Measurements from ENCODE around the gene SAMD10. TPM values are rescaled to one million over a fixed set of nuclear protein-coding genes. Genes with fewer than 3 reads are reported as not detected.

Gene SAMD10
- total and polyA plus RNA-seq, 2 experiments from 2014 or later: 1.6 to 11.0 TPM

- H3K36me3 ChIP-seq (replicated peaks; ENCODE audit: insufficient read depth, low read depth): no peaks in the 10 kb centered on the region
These were observed 33.2 kb downstream of the SAMD10 start for GRCh38 chr20:63945921-63946920.

GRCh38 chr20:63945031-63945658 lies 34.3 kb downstream of the SAMD10 start:
- Histone ChIP-seq H2AFZ (no peak overlapping the region), H3K36me3 (replicated peaks; ENCODE audit: insufficient read depth, low read depth) (no peaks in the 10 kb centered on the region), H4K20me1 (ENCODE audit: insufficient read depth, poor library complexity, severe bottlenecking) (peaks cover 62% of the 10 kb centered on the region), H3K9me3 (ENCODE audit: low read depth) (no peaks in the 10 kb centered on the region), H3K4me1 (ENCODE audit: insufficient read depth) (peaks cover 11% of the 10 kb centered on the region), H3K79me2 (peaks cover 48% of the 10 kb centered on the region), H3K27me3 (no peaks in the 10 kb centered on the region), H3K9me2 (replicated peaks; ENCODE audit: insufficient read depth) (no peaks in the 10 kb centered on the region), H3K4me2 (no peak overlapping the region), H3K4me3 (no peak overlapping the region), H3K27ac (no peak overlapping the region)
- no peak for DNase-seq (ENCODE audit: low spot score)
- TF ChIP-seq EZH2 (IDR thresholded peaks at IDR 0.05; ENCODE audit: borderline replicate concordance) (no peak), CTCF (IDR thresholded peaks at IDR 0.05; ENCODE audit: poor library complexity) (no peak), EZH2phosphoT487 (IDR thresholded peaks at IDR 0.05; ENCODE audit: low read depth, severe bottlenecking, unreplicated experiment) (no peak)
- 93% methylated on average over 16 of the region's 17 CpGs for WGBS (ENCODE audit: low lambda C conversion rate, missing lambda C conversion rate)

More at GRCh38 chr20:63945921-63946920, 33.2 kb downstream of the SAMD10 start:
- H3K79me2 ChIP-seq: peaks cover 59% of the 10 kb centered on the region
- no peak overlapping the region for H2AFZ ChIP-seq
- H3K4me2 ChIP-seq: no peak overlapping the region
- no peak overlapping the region for H3K27ac ChIP-seq
- H3K27me3 ChIP-seq: no peaks in the 10 kb centered on the region
- H4K20me1 ChIP-seq (ENCODE audit: insufficient read depth, poor library complexity, severe bottlenecking): peaks cover 73% of the 10 kb centered on the region
- WGBS (ENCODE audit: low lambda C conversion rate, missing lambda C conversion rate): 96% methylated on average over 39 of the region's 39 CpGs
- H3K9me3 ChIP-seq (ENCODE audit: low read depth): no peaks in the 10 kb centered on the region
- no peak for TF ChIP-seq EZH2phosphoT487 (IDR thresholded peaks at IDR 0.05; ENCODE audit: low read depth, severe bottlenecking, unreplicated experiment)
- no peak for TF ChIP-seq CTCF (IDR thresholded peaks at IDR 0.05; ENCODE audit: poor library complexity)
- TF ChIP-seq EZH2 (IDR thresholded peaks at IDR 0.05; ENCODE audit: borderline replicate concordance): no peak
- no peak for DNase-seq (ENCODE audit: low spot score)
- H3K9me2 ChIP-seq (replicated peaks; ENCODE audit: insufficient read depth): no peaks in the 10 kb centered on the region
- H3K4me3 ChIP-seq: no peak overlapping the region
- H3K4me1 ChIP-seq (ENCODE audit: insufficient read depth): peaks cover 11% of the 10 kb centered on the region

- H3K79me2 ChIP-seq: peaks cover 40% of the 10 kb centered on the region
- no peak overlapping the region for H3K4me2 ChIP-seq
- no peak for DNase-seq (ENCODE audit: low spot score)
- H4K20me1 ChIP-seq (ENCODE audit: insufficient read depth, poor library complexity, severe bottlenecking): peaks cover 56% of the 10 kb centered on the region
- peaks cover 6% of the 10 kb centered on the region for H3K4me1 ChIP-seq (ENCODE audit: insufficient read depth)
- no peak overlapping the region for H3K27ac ChIP-seq
- TF ChIP-seq EZH2phosphoT487 (IDR thresholded peaks at IDR 0.05; ENCODE audit: low read depth, severe bottlenecking, unreplicated experiment): no peak
- no peak for TF ChIP-seq EZH2 (IDR thresholded peaks at IDR 0.05; ENCODE audit: borderline replicate concordance)
- no peak for TF ChIP-seq CTCF (IDR thresholded peaks at IDR 0.05; ENCODE audit: poor library complexity)
- H3K27me3 ChIP-seq: no peaks in the 10 kb centered on the region
- H3K4me3 ChIP-seq: no peak overlapping the region
- no peaks in the 10 kb centered on the region for H3K9me3 ChIP-seq (ENCODE audit: low read depth)
- no peaks in the 10 kb centered on the region for H3K36me3 ChIP-seq (replicated peaks; ENCODE audit: insufficient read depth, low read depth)
- WGBS (ENCODE audit: low lambda C conversion rate, missing lambda C conversion rate): 97% methylated on average over 24 of the region's 35 CpGs
- H2AFZ ChIP-seq: no peak overlapping the region
- no peaks in the 10 kb centered on the region for H3K9me2 ChIP-seq (replicated peaks; ENCODE audit: insufficient read depth)
These were observed 35.1 kb downstream of the SAMD10 start for GRCh38 chr20:63944078-63944941.

Data from hepatocyte (in vitro differentiated cells).